Central memory CD8-positive, alpha-beta T cell (primary cell): ENCODE results near the gene MPG.

Source experiments
- ATAC-seq: fragments of 150-1000 bp; cut with Tn5 transposase; replicated peaks from 2 replicates; pipeline ENCODE4 v1.10.0; 2022; ENCODE audit warnings: mild to moderate bottlenecking, moderate FRiP score, moderate number of reproducible peaks; ENCODE audit not compliant: poor library complexity, severe bottlenecking; ENCODE audit errors: extremely low read depth
- DNase-seq, 2 donors: peaks; one replicate each; pipeline ENCODE4 v3.0.0; 2021; ENCODE audit warnings: low spot score in 2 of 2
- H3K27ac Mint-ChIP-seq: one replicate; pipeline ENCODE4 v1.8.0; 2022; ENCODE audit warnings: low read depth, mild to moderate bottlenecking, moderate library complexity, mixed read lengths
- H3K27me3 Mint-ChIP-seq: one replicate; pipeline ENCODE4 v1.8.0; 2022; ENCODE audit warnings: mixed read lengths
- H3K36me3 Mint-ChIP-seq: one replicate; pipeline ENCODE4 v1.8.0; 2022; ENCODE audit warnings: mild to moderate bottlenecking, moderate library complexity, mixed read lengths; ENCODE audit not compliant: insufficient read depth
- H3K4me1 Mint-ChIP-seq: one replicate; pipeline ENCODE4 v1.8.0; 2022; ENCODE audit warnings: mixed read lengths
- H3K4me3 Mint-ChIP-seq: one replicate; pipeline ENCODE4 v1.8.0; 2022; ENCODE audit warnings: mild to moderate bottlenecking, moderate library complexity, mixed read lengths
- H3K9me3 Mint-ChIP-seq: one replicate; pipeline ENCODE4 v1.8.0; 2022; ENCODE audit warnings: mixed read lengths

MPG gene

DNA sequence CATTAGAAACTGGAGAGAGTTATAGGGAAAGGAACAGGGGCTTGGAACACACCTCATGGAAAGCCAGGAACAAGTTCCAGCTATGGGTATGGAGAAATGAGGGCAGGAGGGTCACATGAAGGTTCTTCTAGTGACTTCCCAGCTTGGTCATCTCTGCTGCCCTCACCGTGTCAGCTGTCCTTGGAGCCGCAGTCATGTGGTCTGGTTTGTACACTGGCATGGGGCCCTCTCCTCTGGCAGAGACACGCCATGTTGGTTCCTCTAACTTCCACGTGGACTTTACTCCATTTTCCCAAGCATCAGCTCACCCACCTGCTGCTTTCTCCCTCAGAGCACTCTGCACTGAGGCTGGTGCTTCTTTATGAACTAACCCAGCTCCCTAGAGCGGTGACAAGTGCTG is 26.3 kb downstream of the MPG start:
- Mint-ChIP-seq H3K4me1 (no peaks in the 10 kb centered on the region), H3K27me3 (no peaks in the 10 kb centered on the region), H3K4me3 (no peak overlapping the region), H3K9me3 (no peaks in the 10 kb centered on the region), H3K27ac (no peak overlapping the region), H3K36me3 (peaks cover 9% of the 10 kb centered on the region)
- DNase-seq = no peak
- no peak for ATAC-seq

DNA sequence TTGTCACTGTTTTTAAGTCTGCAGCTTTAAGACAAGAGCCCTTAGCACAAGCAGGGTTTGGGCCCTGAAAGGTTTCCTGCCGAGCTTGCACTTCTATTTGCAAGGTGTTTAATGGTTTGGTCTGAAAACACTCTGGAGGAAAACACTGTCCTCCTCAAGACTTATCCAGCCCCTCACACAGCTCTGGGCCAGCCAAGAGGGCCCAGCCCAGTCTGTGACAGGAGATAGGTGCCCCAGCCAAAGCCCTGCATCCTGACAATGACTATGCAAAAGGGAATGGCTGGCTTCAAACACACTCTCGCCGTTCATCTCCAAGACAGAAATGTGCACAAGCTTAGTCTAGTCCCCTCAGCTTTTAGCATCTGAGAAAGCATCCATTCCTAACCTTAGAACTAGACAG is 26.9 kb downstream of the MPG start:
- Mint-ChIP-seq H3K4me1 (no peaks in the 10 kb centered on the region), H3K27ac (no peak overlapping the region), H3K27me3 (no peaks in the 10 kb centered on the region), H3K4me3 (no peak overlapping the region), H3K9me3 (no peaks in the 10 kb centered on the region), H3K36me3 (peaks cover 10% of the 10 kb centered on the region)
- ATAC-seq = no peak
- no peak for DNase-seq

GRCh38 chr16:105521-105920 is 27.5 kb downstream of the MPG start:
- Mint-ChIP-seq H3K9me3 (no peaks in the 10 kb centered on the region), H3K4me3 (no peak overlapping the region), H3K27me3 (no peaks in the 10 kb centered on the region), H3K4me1 (no peaks in the 10 kb centered on the region), H3K36me3 (peaks cover 9% of the 10 kb centered on the region), H3K27ac (no peak overlapping the region)
- ATAC-seq (no peak), DNase-seq (no peak)

DNA sequence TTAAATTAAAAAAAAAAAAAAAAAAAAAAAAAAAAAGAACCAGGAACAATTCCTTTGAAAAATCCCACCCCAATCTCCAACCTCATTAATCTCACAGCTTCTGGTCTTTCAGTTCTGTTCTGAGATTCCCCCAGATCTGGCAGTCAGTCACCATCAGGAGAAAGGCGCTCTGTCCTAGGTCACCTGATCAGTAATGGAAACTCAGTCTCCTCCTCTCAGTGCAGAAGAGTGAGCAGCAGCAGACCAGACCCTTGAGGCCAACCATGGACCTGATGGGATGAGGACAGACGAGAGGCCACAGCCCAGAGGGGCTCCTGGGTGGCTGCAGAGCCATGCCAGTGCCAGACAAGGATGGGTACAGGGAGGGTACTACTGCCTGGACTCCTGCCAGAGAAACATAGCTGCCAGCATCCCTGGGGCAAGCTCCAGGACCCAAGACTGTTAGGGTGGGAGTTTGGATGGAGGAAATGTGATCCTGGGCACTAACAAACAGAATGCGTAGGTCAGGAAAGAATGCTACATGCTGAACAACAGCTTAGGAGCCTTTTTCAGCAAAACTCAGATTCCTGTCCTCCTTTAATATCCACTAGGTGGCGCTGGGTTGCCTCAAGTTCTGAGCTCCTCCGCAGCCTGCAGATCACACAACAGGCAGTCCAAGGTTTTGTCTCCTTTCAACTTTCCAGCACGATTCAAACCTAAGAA is 28.7 kb downstream of the MPG start:
- Mint-ChIP-seq H3K4me3 (no peak overlapping the region), H3K27ac (no peak overlapping the region), H3K4me1 (no peaks in the 10 kb centered on the region), H3K36me3 (peaks cover 9% of the 10 kb centered on the region), H3K9me3 (no peaks in the 10 kb centered on the region), H3K27me3 (no peaks in the 10 kb centered on the region)
- ATAC-seq (peak; percentile 70), DNase-seq (peak in 1 of 2 donors; percentile 25)

- no peaks in the 10 kb centered on the region for H3K27me3 Mint-ChIP-seq
- no peaks in the 10 kb centered on the region for H3K9me3 Mint-ChIP-seq
- H3K27ac Mint-ChIP-seq = no peak overlapping the region
- ATAC-seq = no peak
- H3K4me3 Mint-ChIP-seq = no peak overlapping the region
- no peak for DNase-seq
- peaks cover 17% of the 10 kb centered on the region for H3K36me3 Mint-ChIP-seq
- H3K4me1 Mint-ChIP-seq = no peaks in the 10 kb centered on the region
Measured at GRCh38 chr16:112153-112840, 34.3 kb downstream of the MPG start.

DNA sequence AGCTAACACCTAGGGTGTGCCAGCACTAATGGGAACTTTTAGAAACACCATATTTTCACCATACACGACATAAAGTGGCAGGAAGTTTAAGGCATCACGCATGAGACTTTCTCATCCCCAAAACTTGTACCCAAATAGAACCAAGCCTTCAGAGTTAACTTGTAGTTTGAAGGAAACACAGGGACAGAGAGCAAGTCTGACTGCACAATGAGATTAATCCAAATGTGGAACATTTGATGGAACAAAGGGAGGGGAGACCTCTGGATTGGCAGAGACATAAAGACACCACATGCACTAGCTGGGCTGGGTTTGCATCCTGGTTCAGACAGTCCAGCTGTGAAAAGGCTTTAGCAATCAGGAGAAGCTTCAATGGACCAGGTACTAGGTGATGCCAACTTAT is 36.3 kb downstream of the MPG start:
- Mint-ChIP-seq H3K9me3 (no peaks in the 10 kb centered on the region), H3K36me3 (peaks cover 13% of the 10 kb centered on the region), H3K27me3 (no peaks in the 10 kb centered on the region), H3K4me1 (no peaks in the 10 kb centered on the region), H3K27ac (no peak overlapping the region), H3K4me3 (no peak overlapping the region)
- no peak for ATAC-seq
- no peak for DNase-seq

- H3K27me3 Mint-ChIP-seq = no peaks in the 10 kb centered on the region
- ATAC-seq = no peak
- H3K4me1 Mint-ChIP-seq = no peaks in the 10 kb centered on the region
- DNase-seq = no peak
- H3K4me3 Mint-ChIP-seq = no peak overlapping the region
- no peak overlapping the region for H3K27ac Mint-ChIP-seq
- no peaks in the 10 kb centered on the region for H3K9me3 Mint-ChIP-seq
- peaks cover 10% of the 10 kb centered on the region for H3K36me3 Mint-ChIP-seq
Measured at GRCh38 chr16:116015-116414, 38.0 kb downstream of the MPG start.

GRCh38 chr16:117379-118365 is 39.6 kb downstream of the MPG start:
- no peaks in the 10 kb centered on the region for H3K9me3 Mint-ChIP-seq
- peak; percentile 28 for ATAC-seq
- H3K4me1 Mint-ChIP-seq = peaks cover under 1% of the 10 kb centered on the region
- peak; percentile 40 to 51 for DNase-seq
- no peak overlapping the region for H3K27ac Mint-ChIP-seq
- H3K27me3 Mint-ChIP-seq = no peaks in the 10 kb centered on the region
- H3K4me3 Mint-ChIP-seq = no peak overlapping the region
- peaks cover 7% of the 10 kb centered on the region for H3K36me3 Mint-ChIP-seq

GRCh38 chr16:118857-119256 is 40.8 kb downstream of the MPG start:
- no peak overlapping the region for H3K4me3 Mint-ChIP-seq
- ATAC-seq (no peak), DNase-seq (no peak)
- no peaks in the 10 kb centered on the region for H3K9me3 Mint-ChIP-seq
- no peak overlapping the region for H3K27ac Mint-ChIP-seq
- H3K4me1 Mint-ChIP-seq = peaks cover 13% of the 10 kb centered on the region
- H3K36me3 Mint-ChIP-seq = peaks cover 4% of the 10 kb centered on the region
- no peaks in the 10 kb centered on the region for H3K27me3 Mint-ChIP-seq

- peaks cover 17% of the 10 kb centered on the region for H3K4me1 Mint-ChIP-seq
- H3K36me3 Mint-ChIP-seq = peaks cover 4% of the 10 kb centered on the region
- H3K9me3 Mint-ChIP-seq = no peaks in the 10 kb centered on the region
- no peaks in the 10 kb centered on the region for H3K27me3 Mint-ChIP-seq
- no peak overlapping the region for H3K4me3 Mint-ChIP-seq
- no peak overlapping the region for H3K27ac Mint-ChIP-seq
- ATAC-seq (no peak), DNase-seq (no peak)
Measured at GRCh38 chr16:119295-119694, 41.3 kb downstream of the MPG start.

- no peak overlapping the region for H3K27ac Mint-ChIP-seq
- H3K27me3 Mint-ChIP-seq = no peaks in the 10 kb centered on the region
- ATAC-seq = no peak
- no peak overlapping the region for H3K4me3 Mint-ChIP-seq
- H3K4me1 Mint-ChIP-seq = peaks cover 19% of the 10 kb centered on the region
- H3K9me3 Mint-ChIP-seq = no peaks in the 10 kb centered on the region
- no peak for DNase-seq
- peaks cover 4% of the 10 kb centered on the region for H3K36me3 Mint-ChIP-seq
Measured at GRCh38 chr16:119835-120491, 41.9 kb downstream of the MPG start.

GRCh38 chr16:120756-121155 is 42.7 kb downstream of the MPG start:
- peaks cover 19% of the 10 kb centered on the region for H3K4me1 Mint-ChIP-seq
- no peak overlapping the region for H3K4me3 Mint-ChIP-seq
- DNase-seq = no peak
- no peaks in the 10 kb centered on the region for H3K9me3 Mint-ChIP-seq
- H3K27me3 Mint-ChIP-seq = no peaks in the 10 kb centered on the region
- peaks cover 2% of the 10 kb centered on the region for H3K36me3 Mint-ChIP-seq
- H3K27ac Mint-ChIP-seq = no peak overlapping the region
- no peak for ATAC-seq
